GM21528 (cell line): Measurements from ENCODE around the gene SNX13.

Source experiments
- ATAC-seq: cut with Tn5 transposase; IDR thresholded peaks from one replicate; pipeline ENCODE4 v1.9.1; 2021; ENCODE audit warnings: mild to moderate bottlenecking, moderate library complexity; ENCODE audit not compliant: unreplicated experiment, low FRiP score

The SNX13 gene

DNA sequence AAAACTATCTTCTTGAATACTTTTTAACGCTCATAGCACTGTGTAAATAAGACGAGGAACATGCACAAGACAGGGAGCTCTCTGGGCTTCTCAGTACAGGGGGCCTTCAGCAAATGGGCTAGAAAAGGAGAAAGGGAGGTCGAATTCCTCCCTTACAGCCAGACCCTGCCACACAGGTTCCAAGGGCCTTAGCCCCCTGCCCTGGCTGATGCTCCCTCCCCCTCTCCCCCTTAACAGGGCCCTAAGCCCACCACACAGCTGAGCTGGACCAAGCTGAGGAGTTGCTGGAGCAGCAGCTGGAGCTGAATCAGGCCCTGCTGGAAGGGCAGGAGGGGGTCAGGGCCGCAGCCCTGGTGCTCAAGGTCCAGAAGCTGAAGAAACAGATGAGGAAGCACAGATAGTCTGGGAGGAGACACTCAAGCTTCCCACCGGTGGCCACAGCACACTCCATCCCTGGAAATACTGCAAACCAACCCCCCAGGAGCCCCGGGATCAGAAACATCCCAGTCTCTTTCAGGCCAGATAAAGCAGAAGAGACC, 153.9 kb downstream of the SNX13 start:
- ATAC-seq = no peak

DNA sequence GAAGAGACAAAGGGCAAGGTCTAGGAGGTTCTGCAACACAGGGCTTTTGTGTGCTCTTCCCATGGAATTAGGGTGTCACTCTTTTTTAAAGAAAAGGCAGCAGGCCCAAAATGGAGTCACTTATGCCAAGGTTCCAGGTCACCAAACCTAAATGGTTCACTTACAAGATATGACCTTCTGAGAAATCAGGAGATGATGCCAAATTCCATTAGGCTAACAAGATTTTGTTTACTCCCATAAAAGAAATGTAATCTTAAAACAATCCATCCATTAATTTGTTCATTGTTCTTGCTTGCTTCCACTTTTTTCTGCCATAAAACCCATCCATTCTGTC, 158.1 kb downstream of the SNX13 start:
- ATAC-seq = no peak

DNA sequence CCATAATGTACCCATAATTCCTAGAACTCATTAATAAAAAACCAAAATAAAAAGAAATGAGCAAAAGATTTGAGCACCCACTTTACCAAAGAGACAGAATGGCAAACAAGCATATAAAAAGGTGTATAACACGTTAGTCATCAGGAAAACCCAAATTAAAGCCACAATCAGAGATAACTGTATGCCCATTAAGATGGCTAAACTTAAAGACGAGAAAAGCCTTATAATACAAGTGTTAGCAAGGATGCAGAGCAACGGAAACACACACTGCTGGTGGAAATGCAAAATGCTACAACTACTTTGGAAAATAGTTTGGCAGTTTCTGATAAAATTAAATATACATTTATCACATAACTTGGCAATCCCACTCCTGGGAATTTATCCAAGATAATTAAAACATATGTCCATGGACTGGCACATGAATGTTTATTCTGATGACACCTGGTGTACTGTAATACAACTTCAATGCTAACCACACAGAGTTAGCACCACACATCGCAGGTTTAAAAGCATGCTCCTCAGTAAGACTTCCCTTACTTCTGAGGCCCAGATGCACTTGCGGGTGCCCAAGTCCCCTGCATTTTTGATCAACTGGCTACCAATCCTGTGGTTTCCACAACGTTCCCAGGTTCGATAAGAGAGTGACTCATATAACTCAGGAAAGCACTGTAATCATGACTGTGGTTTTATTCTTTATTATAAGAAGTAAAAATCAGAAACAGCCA, 158.6 kb downstream of the SNX13 start:
- ATAC-seq = no peak

DNA sequence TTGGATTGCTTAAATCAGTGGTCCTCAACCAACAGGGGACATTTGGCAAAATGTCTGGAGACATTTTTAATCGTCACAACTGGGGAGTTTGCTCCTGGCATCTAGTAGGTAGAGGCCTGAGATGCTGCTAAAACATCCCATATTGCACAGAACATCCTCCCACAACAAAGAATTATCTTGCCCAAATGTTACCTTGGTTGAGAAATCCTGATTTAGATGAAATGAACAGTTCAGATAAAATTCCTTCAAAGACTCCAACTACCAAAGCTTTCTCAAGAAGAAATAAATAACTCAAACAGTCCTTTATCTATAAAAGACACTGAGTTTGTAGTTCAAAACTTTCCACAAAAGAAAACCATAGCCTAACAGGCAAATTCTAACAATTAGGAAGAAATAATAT, 160.9 kb downstream of the SNX13 start:
- ATAC-seq = no peak

DNA sequence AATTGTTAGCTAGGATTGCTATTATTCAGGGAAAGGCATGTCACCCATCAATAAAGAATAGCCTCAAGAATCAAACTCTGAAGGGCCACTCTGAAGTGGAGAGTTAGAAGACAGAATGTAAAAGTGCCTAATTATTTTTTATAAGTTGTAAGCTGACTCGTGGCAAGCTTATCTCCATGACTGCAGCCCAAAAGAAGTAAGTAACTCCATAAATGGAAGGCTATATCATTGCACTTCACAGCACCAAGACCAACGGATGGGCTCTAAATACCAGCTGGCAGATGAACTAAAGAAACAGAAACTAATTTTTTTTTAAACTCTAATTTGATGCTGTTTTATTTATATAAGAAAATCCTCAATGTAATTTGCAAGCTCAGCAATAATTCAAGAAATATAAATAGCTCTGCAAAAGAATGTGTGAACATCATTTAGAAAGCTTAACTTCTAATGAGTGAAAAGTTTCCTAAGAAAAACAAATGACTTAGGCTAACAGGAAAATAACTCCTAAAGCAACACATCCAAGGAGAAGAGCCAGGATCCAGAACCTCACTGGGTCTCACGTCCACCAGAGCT, 165.5 kb downstream of the SNX13 start:
- no peak for ATAC-seq

DNA sequence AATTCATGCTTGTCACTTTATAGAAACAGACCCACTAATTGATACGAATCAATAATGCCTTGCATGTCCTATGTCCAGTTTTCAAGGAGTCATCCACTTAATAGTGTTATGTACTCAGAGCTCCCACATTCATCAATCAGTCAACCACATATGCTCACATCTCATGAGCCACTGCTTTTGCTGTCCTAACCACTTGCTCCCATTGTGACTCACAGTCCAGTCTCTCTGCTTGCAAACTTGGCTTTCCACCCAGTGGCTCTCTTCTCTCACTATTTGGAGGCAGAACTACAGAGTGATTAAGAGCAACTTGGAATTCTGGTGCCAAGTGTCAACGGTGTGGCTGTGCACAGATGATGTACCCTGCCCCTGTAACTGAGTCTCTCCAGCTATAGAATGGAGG, 166.0 kb downstream of the SNX13 start:
- ATAC-seq = no peak

DNA sequence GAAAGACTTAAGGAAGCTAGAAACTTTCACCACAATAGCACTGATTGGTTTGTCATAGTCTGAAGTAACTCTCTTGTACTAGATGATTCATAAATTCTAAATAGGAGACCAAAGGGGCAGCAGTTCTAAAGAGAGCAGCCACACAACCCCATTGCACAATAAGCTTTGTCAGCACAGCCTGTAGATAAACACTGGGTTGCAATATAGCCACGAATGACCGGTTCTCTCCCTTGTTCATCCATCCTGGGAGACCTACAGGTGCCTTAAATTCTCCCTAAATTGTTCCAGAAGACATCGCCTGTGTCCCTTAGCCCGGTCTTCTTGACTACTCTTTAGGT, 167.0 kb downstream of the SNX13 start:
- ATAC-seq = no peak

DNA sequence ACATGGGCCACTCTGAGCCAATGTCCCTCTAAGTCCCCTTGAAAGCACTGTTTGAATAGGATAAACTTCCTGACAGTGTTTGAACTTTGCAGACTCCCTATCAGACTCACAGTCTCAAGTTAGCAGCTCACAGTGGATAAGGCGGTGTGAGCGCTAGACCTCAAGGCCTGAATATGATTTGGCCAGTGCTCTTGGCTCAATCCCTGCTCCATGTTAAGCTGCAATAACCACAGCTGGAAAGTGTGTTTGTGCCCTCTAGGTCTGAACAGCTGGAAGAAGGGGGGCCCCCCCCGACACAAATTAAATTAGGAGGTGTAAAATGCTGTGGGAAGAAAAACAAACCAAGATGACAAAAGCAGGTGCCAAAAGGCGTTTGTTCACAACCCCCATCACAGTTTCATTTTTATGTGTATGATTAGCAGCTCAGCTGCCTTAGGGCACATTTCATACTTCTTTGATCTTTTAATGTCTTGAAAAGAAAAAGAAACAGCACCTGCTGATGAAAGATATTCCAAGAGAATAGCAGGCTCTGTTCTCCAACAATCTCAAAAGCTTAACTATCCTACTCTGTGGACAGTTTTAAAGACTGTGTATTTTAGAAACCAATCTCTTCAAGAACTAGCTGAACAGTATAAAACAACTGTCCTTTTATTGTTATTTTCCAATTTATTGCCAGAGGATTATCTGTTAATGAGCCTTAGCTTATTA, 167.6 kb downstream of the SNX13 start:
- ATAC-seq = no peak

DNA sequence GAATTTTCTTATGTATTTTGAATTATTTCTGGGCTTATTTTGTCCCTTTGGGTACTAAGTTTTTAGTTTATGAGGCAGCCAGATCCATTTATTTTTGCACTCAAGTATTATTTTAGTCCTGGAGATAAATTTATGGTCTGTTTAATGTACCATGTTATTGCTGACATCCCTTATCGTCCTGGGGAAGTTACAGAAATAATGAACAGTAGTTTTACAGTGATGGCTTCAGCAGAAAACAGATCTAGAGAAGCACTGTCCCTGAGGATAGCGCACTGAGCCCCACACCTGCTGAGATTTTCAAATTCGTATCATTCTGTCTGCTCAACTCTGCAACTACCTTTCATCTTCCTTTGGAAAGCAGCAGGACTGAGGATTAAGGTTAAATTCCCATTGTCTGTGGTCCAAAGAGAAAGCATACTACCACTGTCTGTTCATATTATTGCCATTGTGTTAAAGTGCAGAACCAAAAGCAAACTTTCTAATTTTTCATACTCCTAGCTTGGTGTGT, 168.3 kb downstream of the SNX13 start:
- no peak for ATAC-seq

DNA sequence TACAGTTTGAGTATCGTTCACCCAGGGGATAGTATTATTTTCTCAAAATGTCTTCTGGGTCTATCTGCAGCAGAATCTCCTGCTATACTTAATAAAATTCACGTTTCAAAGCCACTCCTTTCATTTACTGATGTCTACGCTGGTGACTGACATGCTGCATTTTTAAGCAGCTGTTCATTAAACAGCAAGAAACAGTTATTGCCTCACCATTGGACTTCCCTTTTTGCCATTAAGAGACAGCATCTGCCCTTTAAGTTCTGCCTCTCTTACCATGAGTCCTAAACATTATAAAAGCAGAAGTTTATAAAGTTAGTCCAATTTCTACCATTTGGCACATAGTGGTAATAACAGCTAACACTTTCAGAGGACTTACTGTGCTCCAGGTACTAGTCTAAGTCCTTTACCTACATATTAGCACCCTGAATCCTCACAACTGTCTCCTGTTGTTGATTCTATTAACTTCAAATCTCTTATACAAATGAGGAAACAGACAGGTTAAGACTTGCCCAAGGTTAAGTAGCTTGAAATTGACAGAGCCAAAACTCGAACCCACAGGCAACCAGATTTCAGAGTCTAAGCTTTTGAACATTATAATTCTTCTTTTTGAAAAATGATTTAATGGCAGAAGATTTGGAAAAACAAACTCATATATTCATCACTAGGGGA, 169.5 kb downstream of the SNX13 start:
- no peak for ATAC-seq

DNA sequence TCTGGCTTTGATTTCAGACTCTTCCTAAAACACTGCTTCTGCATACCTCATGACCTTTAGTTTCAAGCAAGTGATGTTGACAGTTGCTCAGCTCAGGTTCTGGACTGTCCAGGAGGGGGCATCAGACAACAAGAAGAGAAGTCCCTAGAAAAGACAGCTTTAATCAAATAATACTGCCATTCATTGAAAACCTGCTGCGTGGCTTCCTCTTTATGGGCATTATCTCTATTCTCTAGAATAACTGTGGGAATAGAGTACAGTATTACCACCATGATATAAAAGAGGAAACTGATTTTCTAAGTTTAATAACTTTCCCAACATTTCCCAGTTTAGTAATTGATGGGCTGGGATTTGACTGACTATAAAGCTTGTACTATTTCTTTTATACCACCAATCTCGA, 170.4 kb downstream of the SNX13 start:
- peak; percentile 62 for ATAC-seq

DNA sequence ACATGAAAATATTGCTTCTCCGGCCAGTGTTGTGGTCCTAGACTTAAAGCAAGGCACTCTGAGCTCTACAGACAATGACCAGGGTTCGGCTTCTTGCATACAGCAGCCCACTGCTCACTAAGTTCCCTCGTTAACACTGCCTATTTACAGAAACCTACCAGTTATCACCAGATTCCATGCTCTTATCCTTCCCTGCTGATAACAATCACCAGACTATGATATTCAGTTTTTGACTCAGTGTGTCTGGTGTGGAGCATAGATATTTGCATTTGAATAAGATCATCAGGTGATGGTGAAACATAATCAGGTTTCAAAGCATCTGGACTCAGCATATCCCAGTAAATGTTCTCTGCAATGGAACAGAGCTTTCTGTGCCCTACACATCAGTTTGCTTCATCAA, 182.3 kb downstream of the SNX13 start:
- no peak for ATAC-seq

DNA sequence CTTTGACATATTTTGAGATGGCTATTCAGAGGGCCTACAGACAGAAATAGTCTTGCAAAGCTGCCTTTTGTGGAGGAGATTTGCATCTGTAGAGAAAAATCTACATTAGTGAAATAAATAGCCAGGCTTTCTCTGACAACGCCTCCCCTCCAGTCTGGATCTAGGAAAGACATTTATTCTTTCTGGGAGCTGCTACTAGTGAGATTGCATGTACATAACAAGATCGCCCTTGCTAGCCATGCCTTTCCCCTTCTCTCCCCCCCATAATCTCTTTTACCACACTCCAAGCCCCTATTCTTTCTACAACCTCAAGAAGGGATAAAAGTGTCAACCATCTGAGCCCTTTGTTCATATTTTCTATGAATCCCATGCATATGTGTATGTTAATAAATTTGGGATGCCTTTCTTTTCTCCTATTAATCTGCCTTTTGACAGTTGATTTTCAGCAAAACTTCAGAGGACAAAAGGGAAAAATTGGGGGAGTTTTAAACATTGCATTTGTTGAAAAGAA, 194.2 kb downstream of the SNX13 start:
- ATAC-seq = no peak

DNA sequence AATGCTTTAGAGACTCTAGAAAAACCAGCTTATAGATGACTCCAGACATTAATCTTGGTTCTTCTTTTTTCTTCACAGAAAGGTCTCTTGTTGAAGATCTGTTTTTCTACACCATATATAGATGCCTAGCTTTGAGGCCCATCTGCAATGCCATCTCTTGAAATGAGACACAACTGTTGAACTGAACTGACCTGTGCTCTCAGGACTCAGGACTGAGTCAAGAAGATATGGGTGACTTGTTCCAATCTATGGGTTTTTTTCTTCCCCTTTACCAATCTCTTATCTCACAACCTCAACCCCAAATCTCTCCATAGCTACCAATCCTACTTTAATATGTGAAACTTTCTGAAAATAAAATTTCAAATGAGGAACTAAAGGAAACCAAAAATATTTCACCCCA, 194.7 kb downstream of the SNX13 start:
- no peak for ATAC-seq

DNA sequence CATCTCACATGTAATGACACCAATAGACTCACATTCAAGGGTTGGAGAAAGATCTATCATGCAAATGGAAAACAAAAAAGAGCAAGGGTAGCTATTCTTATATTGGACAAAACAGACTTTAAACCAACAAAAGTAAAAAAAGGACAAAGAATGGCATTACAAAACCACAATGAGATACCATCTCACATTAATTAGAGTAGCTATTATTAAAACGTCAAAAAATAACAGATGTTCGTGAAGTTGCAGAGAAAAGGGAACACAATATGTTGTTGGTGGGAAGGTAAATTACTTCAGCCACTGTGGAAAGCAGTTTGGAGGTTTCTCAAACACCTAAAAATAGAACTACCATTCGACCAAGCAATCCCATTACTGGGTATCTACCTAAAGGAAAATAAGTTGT, 197.0 kb downstream of the SNX13 start:
- no peak for ATAC-seq

DNA sequence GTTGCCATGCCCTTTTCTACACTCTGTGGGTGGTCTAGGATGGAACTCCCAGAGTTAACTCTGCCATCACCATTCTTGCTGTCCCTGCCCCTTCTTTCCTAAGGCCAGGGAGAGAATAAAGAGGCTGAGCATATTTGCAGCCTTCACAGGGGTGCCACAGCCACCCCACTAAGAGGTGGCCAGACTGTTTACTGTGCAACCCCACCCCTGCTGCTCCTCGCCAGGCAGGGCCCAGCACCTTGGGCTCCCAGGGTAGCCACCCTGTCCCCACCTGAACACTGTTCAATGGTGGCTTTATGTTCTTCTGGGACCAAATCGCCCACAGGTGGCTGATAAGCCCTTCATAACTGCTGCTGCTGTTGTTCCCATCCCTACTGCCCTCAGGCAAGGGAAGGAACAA, 198.9 kb downstream of the SNX13 start:
- ATAC-seq = no peak
